Measurements from ENCODE around the gene MIS18A. TPM values are rescaled to one million over a fixed set of nuclear protein-coding genes. Genes with fewer than 3 reads are reported as not detected.

MIS18A gene
- total RNA-seq, 1 donor from 2014 or later: 2.9 TPM

- DNase-seq (ENCODE audit: low spot score): peak; percentile 94
These were observed 21.8 kb downstream of the MIS18A start for GRCh38 chr21:32256873-32257620.

GRCh38 chr21:32256251-32256650, 22.6 kb downstream of the MIS18A start:
- no peak for DNase-seq (ENCODE audit: low spot score)

- peak; percentile 87 for DNase-seq (ENCODE audit: low spot score)
These were observed 25.6 kb downstream of the MIS18A start for GRCh38 chr21:32253215-32253641.

- no peak for DNase-seq (ENCODE audit: low spot score)
These were observed 26.7 kb downstream of the MIS18A start for GRCh38 chr21:32252136-32252535.

- DNase-seq (ENCODE audit: low spot score): no peak
These were observed 29.2 kb downstream of the MIS18A start for GRCh38 chr21:32249511-32250280.

GRCh38 chr21:32248571-32249461, 30.0 kb downstream of the MIS18A start:
- peak; percentile 15 for DNase-seq (ENCODE audit: low spot score)

- peak; percentile 11 for DNase-seq (ENCODE audit: low spot score)
These were observed 32.2 kb downstream of the MIS18A start for GRCh38 chr21:32246571-32247140.

- no peak for DNase-seq (ENCODE audit: low spot score)
These were observed 32.9 kb downstream of the MIS18A start for GRCh38 chr21:32245971-32246370.

- peak; percentile 49 for DNase-seq (ENCODE audit: low spot score)
These were observed 37.8 kb downstream of the MIS18A start for GRCh38 chr21:32240851-32241687.

GRCh38 chr21:32239551-32239950, 39.3 kb downstream of the MIS18A start:
- no peak for DNase-seq (ENCODE audit: low spot score)

GRCh38 chr21:32238063-32238462, 40.8 kb downstream of the MIS18A start:
- no peak for DNase-seq (ENCODE audit: low spot score)

- DNase-seq (ENCODE audit: low spot score): no peak
These were observed 41.8 kb downstream of the MIS18A start for GRCh38 chr21:32237021-32237420.

- DNase-seq (ENCODE audit: low spot score): no peak
These were observed 45.0 kb downstream of the MIS18A start for GRCh38 chr21:32233722-32234301.

GRCh38 chr21:32233055-32233546, 45.7 kb downstream of the MIS18A start:
- DNase-seq (ENCODE audit: low spot score): no peak

GRCh38 chr21:32226444-32226843, 52.4 kb downstream of the MIS18A start:
- DNase-seq (ENCODE audit: low spot score): no peak

Other genes starting within 250 kb of the MIS18A start
- gene MRAP, start 19.8 kb upstream of the MIS18A start, total RNA-seq (ENCODE audit: insufficient read depth, low replicate concordance): not detected
- 20.2 TPM for gene URB1, start 114.0 kb upstream of the MIS18A start, total RNA-seq (ENCODE audit: insufficient read depth, low replicate concordance)
- 7.5 TPM for gene EVA1C, start 133.7 kb upstream of the MIS18A start, total RNA-seq (ENCODE audit: insufficient read depth, low replicate concordance)

All from umbilical cord (tissue), 2 donors.